Heart left ventricle (tissue), 13 donors: ENCODE measurements around the gene CBX4.

ENCODE experiments used
- CTCF ChIP-seq, 12 donors: fragments of 200-600 bp; sonication (generic) in 4 of 12; IDR thresholded peaks; one replicate each; pipeline versions ENCODE4 v1.5.0 to v1.8.0; 2018 to 2022; ENCODE audit warnings: antibody characterized with exemption in 12 of 12, mild to moderate bottlenecking in 5 of 12
- POLR2A ChIP-seq, 2 donors: fragments of 450-650 bp; IDR thresholded peaks; one replicate each; pipeline ENCODE4 v1.6.1; 2017; ENCODE audit warnings: antibody characterized with exemption in 2 of 2, mild to moderate bottlenecking in 2 of 2, moderate library complexity in 2 of 2
- donor health status: ischemic (EF 13 %, LVEDD 7.1; RV severe dilation, severe dysfunction).
- donor health status: DM: no; HTN: yes; CAD: no.
- donor health status: DM: no; HTN: no; CAD: no.
- donor health status: ischemic (EF 25% LVEDD 6.9; RV normal size, moderate dysfunction).
- donor health status: ischemic (EF 25% LVEDD 5.7; RV mildly dilated, moderate dysfunction).
- donor health status: ischemic (EF 35%, LVEDD 5.7; RV mildly dilated, moderate dysfunction).
- donor health status: nonischemic (EF 11% LVEDD 7.7; RV severe dilation, severe dysfunction).
- donor health status: DM: yes; HTN: yes; CAD: no.
- donor health status: PGD.
- donor health status: ischemic (EF 29% LVEDD 5.4; RV normal size, mild dysfunction).
- donor health status: nonischemic (EF 23%, LVEDD 6.1; RV moderate dilation, normal function).

- TF ChIP-seq CTCF (IDR thresholded peaks at IDR 0.05) (no peak), POLR2A (IDR thresholded peaks at IDR 0.05) (no peak)
Observed at GRCh38 chr17:79785900-79786810, 53.1 kb downstream of the CBX4 start.
